Testis (tissue), 2 donors: ENCODE measurements around the gene NUMBL.

Source experiments
- CTCF ChIP-seq, 3 experiments: fragments of 450-650 bp in 2 of 3; fragments of 200-600 bp in 1 of 3; sonication (generic) in 1 of 3; IDR thresholded peaks; one replicate each; pipeline ENCODE4 v1.5.1; 2016 to 2019; ENCODE audit warnings: antibody characterized with exemption in 3 of 3, mild to moderate bottlenecking in 2 of 3, moderate library complexity in 1 of 3
- POLR2A ChIP-seq: fragments of 450-650 bp; IDR thresholded peaks from one replicate; pipeline ENCODE4 v1.6.1; 2017; ENCODE audit warnings: antibody characterized with exemption, mild to moderate bottlenecking, moderate library complexity

DNA sequence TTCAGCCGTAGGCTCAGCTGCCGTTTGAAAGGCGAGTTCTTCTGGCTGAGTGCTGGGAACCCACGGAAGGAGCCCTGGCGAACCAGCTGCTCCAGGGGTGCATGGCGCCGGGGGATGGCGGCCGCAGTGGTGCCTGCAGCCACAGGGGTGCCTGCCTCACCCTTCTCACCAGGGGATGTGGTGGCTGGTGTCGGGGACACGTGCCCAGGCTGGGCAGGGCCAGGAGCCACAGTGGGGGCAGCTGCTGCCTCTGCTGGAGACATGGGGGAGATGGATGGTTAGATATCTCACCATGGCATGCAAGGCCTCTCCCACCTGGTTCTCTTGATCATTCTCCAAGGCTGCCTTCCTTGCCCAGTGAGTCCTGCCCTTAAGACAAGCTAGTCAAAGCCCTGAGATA, 17.1 kb downstream of the NUMBL start:
- TF ChIP-seq POLR2A (no peak), CTCF (IDR thresholded peaks at IDR 0.05) (no peak)
